T-helper 9 cell (primary cell): ENCODE data around the gene SH3YL1.

ENCODE experiments used
- DNase-seq: peaks from one replicate; pipeline ENCODE4 v3.0.0-alpha.2; 2020
- total RNA-seq, 2 donors: gene quantifications; one replicate each; lab custom pipeline; 2026; lab: John Stamatoyannopoulos, UW

SH3YL1 gene
- total RNA-seq = 36.2 to 42.0 reads per million in 2 donors

GRCh38 chr2:263774-264492, at the start of gene SH3YL1:
SH3YL1 (minus strand) TSS chr2:264032; CDS start chr2:263984, 48 bp downstream.
- DNase-seq = peak; percentile 56

GRCh38 chr2:310994-311393, 47.2 kb upstream of the SH3YL1 start:
- DNase-seq = no peak

GRCh38 chr2:309954-310510, 46.2 kb upstream of the SH3YL1 start:
- DNase-seq = no peak

- no peak for DNase-seq
These were observed 45.5 kb upstream of the SH3YL1 start for GRCh38 chr2:309148-309953.

- no peak for DNase-seq
These were observed 41.5 kb upstream of the SH3YL1 start for GRCh38 chr2:305366-305765.

- DNase-seq = no peak
These were observed 32.5 kb upstream of the SH3YL1 start for GRCh38 chr2:296354-296753.

GRCh38 chr2:295090-295489, 31.3 kb upstream of the SH3YL1 start:
- DNase-seq = no peak

GRCh38 chr2:290090-290722, 26.4 kb upstream of the SH3YL1 start:
- peak; percentile 32 for DNase-seq

- no peak for DNase-seq
These were observed 25.7 kb upstream of the SH3YL1 start for GRCh38 chr2:289362-290089.

GRCh38 chr2:288758-289361, 25.0 kb upstream of the SH3YL1 start:
- DNase-seq = no peak

GRCh38 chr2:287911-288757, 24.3 kb upstream of the SH3YL1 start, which contains the start of gene ALKAL2:
ALKAL2 (minus strand) TSS chr2:288091; CDS start chr2:287835, 256 bp downstream.
- DNase-seq = no peak

- no peak for DNase-seq
These were observed 23.6 kb upstream of the SH3YL1 start for GRCh38 chr2:287471-287885.

- DNase-seq = no peak
These were observed 23.1 kb upstream of the SH3YL1 start for GRCh38 chr2:286774-287392.

- DNase-seq = no peak
These were observed 22.2 kb upstream of the SH3YL1 start for GRCh38 chr2:286035-286434.

GRCh38 chr2:285531-285930, 21.7 kb upstream of the SH3YL1 start:
- no peak for DNase-seq

- no peak for DNase-seq
These were observed 21.2 kb upstream of the SH3YL1 start for GRCh38 chr2:284896-285492.

GRCh38 chr2:283996-284794, 20.4 kb upstream of the SH3YL1 start:
- no peak for DNase-seq

GRCh38 chr2:282371-283263, 18.8 kb upstream of the SH3YL1 start:
- no peak for DNase-seq
